ENCODE data around the gene UBFD1.
"Not testable (repeated sequence)": the region's sequence is repeated elsewhere in the genome, so short reads cannot be mapped to it uniquely, and the experiment has no call there.

Gene UBFD1

GRCh38 chr16:23609929-23610328 lies 52.4 kb downstream of the UBFD1 start:
- no peak for DNase-seq (ENCODE audit: low read depth)

GRCh38 chr16:23610905-23611304 lies 53.4 kb downstream of the UBFD1 start:
- not testable (repeated sequence) for DNase-seq (ENCODE audit: low read depth)

- no peak for DNase-seq (ENCODE audit: low read depth)
Measured at GRCh38 chr16:23611936-23612335, 54.4 kb downstream of the UBFD1 start.

- DNase-seq (ENCODE audit: low read depth) = no peak
Measured at GRCh38 chr16:23615805-23616204, 58.3 kb downstream of the UBFD1 start.

All from activated T-cell treated with anti-CD3 and anti-CD28 coated beads for 48 hours (primary cell).